ENCODE results near the gene FBXO47.

DNA sequence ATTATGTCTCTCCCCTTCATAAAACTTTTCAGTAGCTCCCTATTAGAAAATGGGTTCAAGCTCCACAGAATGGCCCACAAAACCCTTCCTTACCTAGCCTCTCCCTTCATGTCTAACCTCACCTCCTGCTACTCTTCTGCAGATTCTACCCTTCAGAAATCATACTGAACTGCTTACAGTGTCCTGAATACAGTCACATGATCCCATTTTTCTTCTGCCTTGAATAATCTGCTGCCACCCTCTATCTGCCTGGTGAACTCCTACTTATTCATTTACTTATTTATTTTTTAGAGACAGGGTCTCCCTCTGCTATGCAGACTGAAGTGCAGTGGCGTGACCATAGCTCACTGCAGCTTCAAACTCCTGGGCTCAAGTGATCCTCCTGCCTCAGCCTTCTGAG is 26.8 kb downstream of the FBXO47 start:
- TF ChIP-seq POLR2A (IDR thresholded peaks at IDR 0.05): no peak
- TF ChIP-seq, protein P1, sequence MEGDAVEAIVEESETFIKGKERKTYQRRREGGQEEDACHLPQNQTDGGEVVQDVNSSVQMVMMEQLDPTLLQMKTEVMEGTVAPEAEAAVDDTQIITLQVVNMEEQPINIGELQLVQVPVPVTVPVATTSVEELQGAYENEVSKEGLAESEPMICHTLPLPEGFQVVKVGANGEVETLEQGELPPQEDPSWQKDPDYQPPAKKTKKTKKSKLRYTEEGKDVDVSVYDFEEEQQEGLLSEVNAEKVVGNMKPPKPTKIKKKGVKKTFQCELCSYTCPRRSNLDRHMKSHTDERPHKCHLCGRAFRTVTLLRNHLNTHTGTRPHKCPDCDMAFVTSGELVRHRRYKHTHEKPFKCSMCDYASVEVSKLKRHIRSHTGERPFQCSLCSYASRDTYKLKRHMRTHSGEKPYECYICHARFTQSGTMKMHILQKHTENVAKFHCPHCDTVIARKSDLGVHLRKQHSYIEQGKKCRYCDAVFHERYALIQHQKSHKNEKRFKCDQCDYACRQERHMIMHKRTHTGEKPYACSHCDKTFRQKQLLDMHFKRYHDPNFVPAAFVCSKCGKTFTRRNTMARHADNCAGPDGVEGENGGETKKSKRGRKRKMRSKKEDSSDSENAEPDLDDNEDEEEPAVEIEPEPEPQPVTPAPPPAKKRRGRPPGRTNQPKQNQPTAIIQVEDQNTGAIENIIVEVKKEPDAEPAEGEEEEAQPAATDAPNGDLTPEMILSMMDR (IDR thresholded peaks at IDR 0.05): no peak

Measured in testis (tissue), 2 donors.